Measurements from ENCODE around the gene ARHGAP42. TPM values are rescaled to one million over a fixed set of nuclear protein-coding genes. Genes with fewer than 3 reads are reported as not detected.

The ARHGAP42 gene
- total and polyA plus RNA-seq, 9 donors, result 4.3 to 11.8 (median 7.0) TPM

GRCh38 chr11:100706179-100706578, 19.1 kb downstream of the ARHGAP42 start:
- intact Hi-C loops (cut with DNase I), result no loop called here
- Histone ChIP-seq H3K4me1 (ENCODE audit: insufficient read depth) (no peaks in the 10 kb centered on the region), H3K27ac (no peak overlapping the region), H3K9me3 (no peaks in the 10 kb centered on the region), H3K27me3 (no peaks in the 10 kb centered on the region), H3K36me3 (no peaks in the 10 kb centered on the region), H3K4me3 (no peak overlapping the region)
- no peak for TF ChIP-seq CTCF (IDR thresholded peaks at IDR 0.05)
- no peak for TF ChIP-seq EP300 (IDR thresholded peaks at IDR 0.05)
- no peak for TF ChIP-seq POLR2A (IDR thresholded peaks at IDR 0.05)
- DNase-seq, result no peak

GRCh38 chr11:100709233-100709957, 22.3 kb downstream of the ARHGAP42 start:
- Histone ChIP-seq H3K4me3 (no peak overlapping the region), H3K27me3 (no peaks in the 10 kb centered on the region), H3K27ac (no peak overlapping the region), H3K4me1 (ENCODE audit: insufficient read depth) (no peaks in the 10 kb centered on the region), H3K36me3 (no peaks in the 10 kb centered on the region), H3K9me3 (no peaks in the 10 kb centered on the region)
- intact Hi-C loops (cut with DNase I), result no loop called here
- WGBS, 3 donors, result 72 to 80% (median 75%) methylated on average over 3 of the region's 3 CpGs
- DNase-seq, result no peak
- TF ChIP-seq EP300 (IDR thresholded peaks at IDR 0.05) (no peak), CTCF (IDR thresholded peaks at IDR 0.05) (no peak), POLR2A (IDR thresholded peaks at IDR 0.05) (no peak)

- no peaks in the 10 kb centered on the region for H3K4me1 ChIP-seq (ENCODE audit: insufficient read depth)
- H3K27ac ChIP-seq, result no peak overlapping the region
- no peaks in the 10 kb centered on the region for H3K27me3 ChIP-seq
- intact Hi-C loops (cut with DNase I), result no loop called here
- WGBS, 3 donors, result 80 to 95% (median 82%) methylated on average over 3 of the region's 3 CpGs
- no peak overlapping the region for H3K4me3 ChIP-seq
- TF ChIP-seq EP300 (IDR thresholded peaks at IDR 0.05), result no peak
- TF ChIP-seq POLR2A (IDR thresholded peaks at IDR 0.05), result no peak
- no peak for TF ChIP-seq CTCF (IDR thresholded peaks at IDR 0.05)
- H3K9me3 ChIP-seq, result no peaks in the 10 kb centered on the region
- DNase-seq, result no peak
- H3K36me3 ChIP-seq, result no peaks in the 10 kb centered on the region
Observed at GRCh38 chr11:100711984-100712383, 24.9 kb downstream of the ARHGAP42 start.

- H3K4me3 ChIP-seq, result no peak overlapping the region
- H3K27me3 ChIP-seq, result no peaks in the 10 kb centered on the region
- 85 to 92% (median 87%) methylated on average over 3 of the region's 3 CpGs for WGBS, 3 donors
- TF ChIP-seq CTCF (IDR thresholded peaks at IDR 0.05) (no peak), POLR2A (IDR thresholded peaks at IDR 0.05) (no peak), EP300 (IDR thresholded peaks at IDR 0.05) (no peak)
- no peaks in the 10 kb centered on the region for H3K9me3 ChIP-seq
- intact Hi-C loops (cut with DNase I), result no loop called here
- no peak for DNase-seq
- no peak overlapping the region for H3K27ac ChIP-seq
- no peaks in the 10 kb centered on the region for H3K36me3 ChIP-seq
- no peaks in the 10 kb centered on the region for H3K4me1 ChIP-seq (ENCODE audit: insufficient read depth)
Observed at GRCh38 chr11:100712583-100712982, 25.5 kb downstream of the ARHGAP42 start.

Data from ovary (tissue), 9 donors.